Stimulated activated CD8-positive, alpha-beta memory T cell treated with anti-CD3 and anti-CD28 coated beads, Interleukin-12 subunit alpha, Interleukin-12 subunit beta, amount 100 ng/mL, for 24 hours (primary cell): ENCODE measurements around the gene STAU1.
"Not testable (repeated sequence)": the region's sequence is repeated elsewhere in the genome, so short reads cannot be mapped to it uniquely, and the experiment has no call there.

Source experiments
- DNase-seq: peaks from one replicate; pipeline ENCODE4 v3.0.0-alpha.2; 2020; ENCODE audit errors: extremely low read depth

STAU1 gene

GRCh38 chr20:49166534-49167449 is 21.3 kb downstream of the STAU1 start:
- no peak for DNase-seq

- DNase-seq, result no peak
Measured at GRCh38 chr20:49165611-49166010, 22.5 kb downstream of the STAU1 start.

GRCh38 chr20:49163696-49164095 is 24.4 kb downstream of the STAU1 start:
- DNase-seq, result no peak

GRCh38 chr20:49161428-49162152 is 26.5 kb downstream of the STAU1 start:
- DNase-seq, result no peak

- DNase-seq, result no peak
Measured at GRCh38 chr20:49160057-49160929, 27.8 kb downstream of the STAU1 start.

GRCh38 chr20:49157146-49157545 is 31.0 kb downstream of the STAU1 start:
- no peak for DNase-seq

GRCh38 chr20:49156481-49156880 is 31.7 kb downstream of the STAU1 start:
- DNase-seq, result no peak

GRCh38 chr20:49151436-49151835 is 36.7 kb downstream of the STAU1 start:
- no peak for DNase-seq

GRCh38 chr20:49149281-49150045 is 38.7 kb downstream of the STAU1 start:
- no peak for DNase-seq

GRCh38 chr20:49148601-49149000 is 39.5 kb downstream of the STAU1 start:
- no peak for DNase-seq

- DNase-seq, result no peak
Measured at GRCh38 chr20:49147296-49147695, 40.8 kb downstream of the STAU1 start.

GRCh38 chr20:49146442-49147225 is 41.5 kb downstream of the STAU1 start:
- DNase-seq, result no peak

GRCh38 chr20:49140834-49141233 is 47.3 kb downstream of the STAU1 start:
- no peak for DNase-seq

- DNase-seq, result no peak
Measured at GRCh38 chr20:49140411-49140810, 47.7 kb downstream of the STAU1 start.

GRCh38 chr20:49138431-49138830 is 49.7 kb downstream of the STAU1 start:
- DNase-seq, result no peak

- DNase-seq, result no peak
Measured at GRCh38 chr20:49136817-49137571, 51.1 kb downstream of the STAU1 start.

GRCh38 chr20:49134797-49135196 is 53.3 kb downstream of the STAU1 start:
- not testable (repeated sequence) for DNase-seq

- no peak for DNase-seq
Measured at GRCh38 chr20:49133571-49133970, 54.6 kb downstream of the STAU1 start.

- DNase-seq, result no peak
Measured at GRCh38 chr20:49132995-49133478, 55.1 kb downstream of the STAU1 start.
